GM15510 (cell line): ENCODE measurements around the gene BAZ1B.

Experiments used
- POLR2A ChIP-seq: IDR thresholded peaks from 3 replicates; pipeline ENCODE4 v1.6.1; 2011; ENCODE audit warnings: borderline replicate concordance; ENCODE audit not compliant: insufficient read length; ENCODE audit errors: extremely low read depth

BAZ1B gene, protein sequence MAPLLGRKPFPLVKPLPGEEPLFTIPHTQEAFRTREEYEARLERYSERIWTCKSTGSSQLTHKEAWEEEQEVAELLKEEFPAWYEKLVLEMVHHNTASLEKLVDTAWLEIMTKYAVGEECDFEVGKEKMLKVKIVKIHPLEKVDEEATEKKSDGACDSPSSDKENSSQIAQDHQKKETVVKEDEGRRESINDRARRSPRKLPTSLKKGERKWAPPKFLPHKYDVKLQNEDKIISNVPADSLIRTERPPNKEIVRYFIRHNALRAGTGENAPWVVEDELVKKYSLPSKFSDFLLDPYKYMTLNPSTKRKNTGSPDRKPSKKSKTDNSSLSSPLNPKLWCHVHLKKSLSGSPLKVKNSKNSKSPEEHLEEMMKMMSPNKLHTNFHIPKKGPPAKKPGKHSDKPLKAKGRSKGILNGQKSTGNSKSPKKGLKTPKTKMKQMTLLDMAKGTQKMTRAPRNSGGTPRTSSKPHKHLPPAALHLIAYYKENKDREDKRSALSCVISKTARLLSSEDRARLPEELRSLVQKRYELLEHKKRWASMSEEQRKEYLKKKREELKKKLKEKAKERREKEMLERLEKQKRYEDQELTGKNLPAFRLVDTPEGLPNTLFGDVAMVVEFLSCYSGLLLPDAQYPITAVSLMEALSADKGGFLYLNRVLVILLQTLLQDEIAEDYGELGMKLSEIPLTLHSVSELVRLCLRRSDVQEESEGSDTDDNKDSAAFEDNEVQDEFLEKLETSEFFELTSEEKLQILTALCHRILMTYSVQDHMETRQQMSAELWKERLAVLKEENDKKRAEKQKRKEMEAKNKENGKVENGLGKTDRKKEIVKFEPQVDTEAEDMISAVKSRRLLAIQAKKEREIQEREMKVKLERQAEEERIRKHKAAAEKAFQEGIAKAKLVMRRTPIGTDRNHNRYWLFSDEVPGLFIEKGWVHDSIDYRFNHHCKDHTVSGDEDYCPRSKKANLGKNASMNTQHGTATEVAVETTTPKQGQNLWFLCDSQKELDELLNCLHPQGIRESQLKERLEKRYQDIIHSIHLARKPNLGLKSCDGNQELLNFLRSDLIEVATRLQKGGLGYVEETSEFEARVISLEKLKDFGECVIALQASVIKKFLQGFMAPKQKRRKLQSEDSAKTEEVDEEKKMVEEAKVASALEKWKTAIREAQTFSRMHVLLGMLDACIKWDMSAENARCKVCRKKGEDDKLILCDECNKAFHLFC (N-terminal part only)

DNA sequence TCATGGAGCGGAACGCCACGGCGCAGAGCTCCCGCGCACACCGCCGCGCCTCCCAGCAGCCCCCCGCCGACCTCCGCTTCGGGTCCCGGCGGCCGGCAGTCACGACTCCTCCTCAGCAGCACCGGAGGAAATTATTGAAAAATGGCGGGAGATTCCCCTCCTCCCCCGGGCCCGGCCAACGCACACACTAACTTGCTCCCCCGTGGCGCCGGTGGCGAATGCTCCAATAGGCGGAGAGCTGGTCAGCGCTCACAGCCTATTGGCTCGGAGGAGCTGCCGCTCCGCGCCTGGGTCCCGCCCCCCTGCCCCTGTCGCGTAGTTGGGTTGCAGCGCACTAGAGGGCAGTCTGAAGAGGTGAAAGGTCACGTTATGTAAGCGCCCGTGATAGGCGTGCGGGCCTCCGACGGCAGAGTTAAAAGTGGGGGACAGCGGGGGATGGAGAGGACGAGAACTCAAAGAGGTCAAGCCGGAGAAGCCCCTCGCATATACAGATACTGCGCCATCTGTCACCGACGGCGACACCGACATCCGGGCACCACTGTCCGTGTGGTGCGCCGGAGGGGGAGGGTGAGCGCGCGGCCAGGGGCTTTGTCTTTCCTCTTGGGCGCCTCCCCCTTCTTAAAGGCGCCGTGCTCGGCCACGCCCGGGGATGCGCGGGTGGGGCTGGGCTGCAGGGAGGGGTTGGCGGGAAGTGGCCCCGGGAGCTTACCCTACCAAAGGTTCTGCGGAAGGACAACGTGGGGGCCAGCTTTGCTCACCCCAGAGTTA is at the start of gene BAZ1B:
BAZ1B (minus strand) TSS at position 189 of the 768 bp plus-strand sequence. CDS start 360 bp downstream, outside the sequence.
- TF ChIP-seq POLR2A = peak; percentile 79

GRCh38 chr7:73570977-73571376 is 48.9 kb upstream of the BAZ1B start:
- no peak for TF ChIP-seq POLR2A

GRCh38 chr7:73570521-73570920 is 48.4 kb upstream of the BAZ1B start:
- TF ChIP-seq POLR2A = no peak

- TF ChIP-seq POLR2A = no peak
These were observed 47.0 kb upstream of the BAZ1B start for GRCh38 chr7:73569042-73569608.

DNA sequence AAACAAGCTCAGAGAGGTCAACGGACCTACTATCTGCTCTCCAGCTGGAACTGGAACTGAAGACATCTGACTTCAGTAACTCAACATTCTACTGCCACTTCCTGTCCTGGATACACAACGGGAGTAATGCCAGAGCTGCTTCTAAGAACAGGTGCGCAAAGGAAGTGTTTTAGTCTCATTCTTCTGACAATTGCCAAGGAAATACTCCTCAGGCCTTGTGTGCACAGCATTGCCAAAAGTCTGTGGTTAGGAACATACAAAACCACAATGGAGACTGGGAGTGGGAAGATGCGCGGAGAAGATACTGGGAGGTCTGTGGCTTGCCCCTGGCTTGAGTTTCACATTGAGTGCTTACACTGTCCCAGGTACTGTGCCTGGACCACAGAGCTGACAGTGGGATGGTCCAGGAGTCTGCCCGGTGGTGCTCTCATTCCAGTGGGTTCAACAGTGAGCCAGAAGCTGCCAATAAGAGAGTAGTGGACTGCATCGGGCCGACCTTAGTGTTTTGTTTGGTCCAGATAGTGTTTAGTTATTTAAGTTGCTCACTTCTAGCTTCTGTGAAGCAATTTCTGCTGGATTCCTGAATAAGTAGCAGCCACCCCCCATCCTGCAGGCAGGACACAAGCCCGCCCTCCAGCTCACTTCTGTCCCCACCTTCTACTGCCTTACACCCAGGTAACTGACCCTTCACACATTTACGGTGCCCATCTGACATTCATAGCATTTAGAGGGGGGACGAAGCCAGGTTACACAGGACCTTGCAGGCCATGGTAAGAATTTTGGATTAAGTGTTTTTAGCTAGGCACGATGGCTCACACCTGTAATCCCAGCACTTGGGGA is 46.0 kb upstream of the BAZ1B start:
- no peak for TF ChIP-seq POLR2A

DNA sequence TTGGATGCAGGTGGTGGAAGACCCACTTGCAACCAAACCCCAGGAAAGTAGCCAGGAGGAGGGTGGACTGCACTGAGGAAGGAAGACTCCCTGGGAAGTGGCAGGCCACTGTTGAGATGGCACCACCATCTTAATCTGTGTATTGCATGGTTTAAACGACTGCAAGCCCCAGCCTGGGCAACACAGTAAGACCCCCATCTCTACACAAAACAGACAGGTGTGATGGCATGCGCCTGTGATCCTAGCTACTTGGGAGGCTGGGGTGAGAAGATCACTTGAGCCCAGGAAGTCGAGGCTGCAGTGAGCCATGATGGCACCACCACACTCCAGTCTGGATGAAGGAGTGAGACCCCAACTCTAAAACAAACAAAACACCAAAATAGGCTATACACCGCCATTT is 45.0 kb upstream of the BAZ1B start:
- no peak for TF ChIP-seq POLR2A

GRCh38 chr7:73565675-73566340 is 43.7 kb upstream of the BAZ1B start:
- TF ChIP-seq POLR2A = no peak

DNA sequence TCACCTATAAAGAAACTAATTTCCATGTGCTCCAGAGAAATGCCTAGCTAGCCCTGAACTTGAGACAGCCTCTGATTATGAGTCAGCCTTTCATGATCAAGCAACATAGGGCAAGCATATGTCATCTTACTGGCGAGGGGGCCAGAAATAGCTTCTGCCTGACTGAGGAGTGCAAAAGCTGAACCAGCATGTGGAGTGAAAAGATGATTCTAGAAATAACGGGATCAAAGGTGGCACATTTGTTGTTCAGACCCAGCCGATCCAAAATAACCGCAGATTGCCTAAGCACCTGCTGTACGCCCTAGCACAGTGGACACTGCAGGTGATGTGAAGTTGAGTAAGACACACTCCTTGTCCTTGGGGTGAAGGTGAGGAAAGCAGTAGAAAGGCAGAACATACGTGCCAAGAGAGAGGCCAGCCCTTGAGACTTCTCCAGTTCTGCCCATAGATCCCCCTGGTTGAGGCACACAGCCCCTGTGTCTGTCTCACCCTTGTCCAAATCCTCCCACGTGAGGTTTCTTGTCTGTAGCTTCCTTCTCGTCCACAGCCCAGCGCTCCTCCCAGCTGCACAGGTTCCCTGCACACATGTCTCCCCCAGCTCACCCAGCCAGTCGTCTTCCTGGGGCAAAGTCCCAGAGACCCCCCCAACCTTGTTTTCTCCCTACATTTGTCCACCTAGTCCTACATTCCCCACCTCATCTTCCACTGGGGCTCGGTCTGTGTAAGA is 38.2 kb upstream of the BAZ1B start:
- no peak for TF ChIP-seq POLR2A

DNA sequence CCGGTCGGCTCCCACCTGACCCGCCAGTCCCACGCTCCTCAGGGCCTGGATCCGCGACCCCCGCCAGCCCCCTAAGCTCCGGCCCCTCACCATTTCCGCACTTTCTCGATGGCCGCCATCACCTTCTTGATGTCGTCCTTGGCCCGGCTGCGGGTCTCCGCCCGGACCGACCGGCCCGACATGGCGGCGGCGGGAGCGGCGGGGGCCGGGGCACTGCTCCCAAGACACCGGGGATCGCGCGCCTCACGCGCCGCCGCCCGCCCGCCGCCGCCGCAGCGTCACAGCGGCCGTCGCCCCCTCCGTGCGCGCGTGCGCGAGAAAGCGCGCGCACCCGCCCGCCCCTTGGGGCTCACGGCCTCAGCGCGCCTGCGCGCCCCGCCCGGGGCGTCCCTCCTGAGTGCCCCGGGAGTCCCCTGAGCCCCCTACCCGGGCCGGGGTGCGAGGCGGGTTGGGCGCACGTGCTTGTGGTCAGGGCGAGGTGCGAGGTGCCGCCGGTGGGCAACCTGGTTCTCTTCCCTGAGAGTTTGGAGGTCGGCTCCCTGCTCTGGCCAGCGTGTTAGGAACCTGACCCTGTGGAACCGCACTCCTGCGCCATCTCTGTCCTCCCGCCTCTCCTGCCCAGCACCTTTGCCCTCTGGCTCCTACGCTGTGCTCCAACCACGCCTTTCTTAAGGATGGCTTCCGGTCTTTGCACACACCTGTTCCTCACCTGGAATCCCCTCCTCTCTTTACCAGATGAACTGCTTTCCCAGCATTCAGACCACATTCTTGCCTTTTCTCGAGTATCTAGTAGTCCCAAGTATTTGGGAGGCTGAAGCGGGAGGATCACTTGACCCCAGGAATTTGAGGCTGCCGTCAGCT is 35.5 kb upstream of the BAZ1B start, which contains the start of gene BCL7B:
BCL7B (minus strand) TSS at position 294 of the 861 bp plus-strand sequence; CDS start at position 182, 112 bp downstream.
- TF ChIP-seq POLR2A = peak; percentile 83

DNA sequence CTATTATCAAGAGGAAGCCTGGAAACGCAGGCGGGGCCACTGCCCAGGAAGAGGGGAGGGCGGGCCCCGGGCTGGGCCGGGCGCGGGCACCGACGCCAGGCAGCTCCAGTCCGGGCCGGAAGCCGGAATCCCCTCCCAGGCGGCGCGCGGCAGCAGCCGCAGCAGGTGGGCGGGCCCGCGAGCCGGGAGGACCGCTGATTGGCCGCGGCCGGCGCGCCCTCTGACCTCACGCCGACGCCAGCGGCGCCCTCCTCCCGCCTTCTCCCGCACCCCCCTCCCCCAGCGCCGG is 35.0 kb upstream of the BAZ1B start:
- no peak for TF ChIP-seq POLR2A
